Measurements from ENCODE around the gene FAM78A.
"Not testable (repeated sequence)": the region's sequence is repeated elsewhere in the genome, so short reads cannot be mapped to it uniquely, and the experiment has no call there.

FAM78A gene

GRCh38 chr9:131258186-131258585 is 18.1 kb downstream of the FAM78A start:
- no peaks in the 10 kb centered on the region for H3K27me3 ChIP-seq (ENCODE audit: control insufficient read depth, insufficient read depth, low read length)
- no peak overlapping the region for H3K9ac ChIP-seq (ENCODE audit: low read length)
- no peaks in the 10 kb centered on the region for H3K9me3 ChIP-seq (ENCODE audit: control insufficient read depth, low read depth, low read length)
- H3K36me3 ChIP-seq (ENCODE audit: control insufficient read depth, low read depth, low read length), result no peaks in the 10 kb centered on the region
- H3K27ac ChIP-seq (ENCODE audit: low read length), result no peak overlapping the region
- H3K4me1 ChIP-seq (ENCODE audit: control insufficient read depth, low read depth, low read length), result no peaks in the 10 kb centered on the region
- H3K4me3 ChIP-seq (ENCODE audit: low read length), result no peak overlapping the region

- Histone ChIP-seq H3K4me1 (ENCODE audit: control insufficient read depth, low read depth, low read length) (no peaks in the 10 kb centered on the region), H3K9me3 (ENCODE audit: control insufficient read depth, low read depth, low read length) (no peaks in the 10 kb centered on the region), H3K9ac (ENCODE audit: low read length) (no peak overlapping the region), H3K27ac (ENCODE audit: low read length) (no peak overlapping the region), H3K27me3 (ENCODE audit: control insufficient read depth, insufficient read depth, low read length) (no peaks in the 10 kb centered on the region), H3K4me3 (ENCODE audit: low read length) (no peak overlapping the region), H3K36me3 (ENCODE audit: control insufficient read depth, low read depth, low read length) (no peaks in the 10 kb centered on the region)
Measured at GRCh38 chr9:131257266-131258025, 18.9 kb downstream of the FAM78A start.

- no peaks in the 10 kb centered on the region for H3K9me3 ChIP-seq (ENCODE audit: control insufficient read depth, low read depth, low read length)
- no peak overlapping the region for H3K4me3 ChIP-seq (ENCODE audit: low read length)
- H3K4me1 ChIP-seq (ENCODE audit: control insufficient read depth, low read depth, low read length), result no peaks in the 10 kb centered on the region
- H3K36me3 ChIP-seq (ENCODE audit: control insufficient read depth, low read depth, low read length), result no peaks in the 10 kb centered on the region
- no peak overlapping the region for H3K9ac ChIP-seq (ENCODE audit: low read length)
- H3K27me3 ChIP-seq (ENCODE audit: control insufficient read depth, insufficient read depth, low read length), result no peaks in the 10 kb centered on the region
- H3K27ac ChIP-seq (ENCODE audit: low read length), result no peak overlapping the region
Measured at GRCh38 chr9:131255676-131256197, 20.6 kb downstream of the FAM78A start.

GRCh38 chr9:131254626-131255025 is 21.7 kb downstream of the FAM78A start:
- no peaks in the 10 kb centered on the region for H3K4me1 ChIP-seq (ENCODE audit: control insufficient read depth, low read depth, low read length)
- no peak overlapping the region for H3K4me3 ChIP-seq (ENCODE audit: low read length)
- no peak overlapping the region for H3K27ac ChIP-seq (ENCODE audit: low read length)
- H3K27me3 ChIP-seq (ENCODE audit: control insufficient read depth, insufficient read depth, low read length), result no peaks in the 10 kb centered on the region
- H3K9me3 ChIP-seq (ENCODE audit: control insufficient read depth, low read depth, low read length), result no peaks in the 10 kb centered on the region
- no peaks in the 10 kb centered on the region for H3K36me3 ChIP-seq (ENCODE audit: control insufficient read depth, low read depth, low read length)
- no peak overlapping the region for H3K9ac ChIP-seq (ENCODE audit: low read length)

GRCh38 chr9:131253891-131254491 is 22.3 kb downstream of the FAM78A start:
- Histone ChIP-seq H3K9ac (ENCODE audit: low read length) (no peak overlapping the region), H3K4me3 (ENCODE audit: low read length) (no peak overlapping the region), H3K27me3 (ENCODE audit: control insufficient read depth, insufficient read depth, low read length) (no peaks in the 10 kb centered on the region), H3K4me1 (ENCODE audit: control insufficient read depth, low read depth, low read length) (no peaks in the 10 kb centered on the region), H3K9me3 (ENCODE audit: control insufficient read depth, low read depth, low read length) (no peaks in the 10 kb centered on the region), H3K36me3 (ENCODE audit: control insufficient read depth, low read depth, low read length) (no peaks in the 10 kb centered on the region), H3K27ac (ENCODE audit: low read length) (no peak overlapping the region)

GRCh38 chr9:131252120-131252519 is 24.2 kb downstream of the FAM78A start:
- Histone ChIP-seq H3K27me3 (ENCODE audit: control insufficient read depth, insufficient read depth, low read length) (no peaks in the 10 kb centered on the region), H3K9ac (ENCODE audit: low read length) (no peak overlapping the region), H3K9me3 (ENCODE audit: control insufficient read depth, low read depth, low read length) (no peaks in the 10 kb centered on the region), H3K4me3 (ENCODE audit: low read length) (no peak overlapping the region), H3K27ac (ENCODE audit: low read length) (no peak overlapping the region), H3K4me1 (ENCODE audit: control insufficient read depth, low read depth, low read length) (no peaks in the 10 kb centered on the region), H3K36me3 (ENCODE audit: control insufficient read depth, low read depth, low read length) (no peaks in the 10 kb centered on the region)

GRCh38 chr9:131246618-131247017 is 29.7 kb downstream of the FAM78A start:
- no peaks in the 10 kb centered on the region for H3K4me1 ChIP-seq (ENCODE audit: control insufficient read depth, low read depth, low read length)
- H3K9me3 ChIP-seq (ENCODE audit: control insufficient read depth, low read depth, low read length), result no peaks in the 10 kb centered on the region
- no peak overlapping the region for H3K4me3 ChIP-seq (ENCODE audit: low read length)
- H3K27ac ChIP-seq (ENCODE audit: low read length), result no peak overlapping the region
- H3K9ac ChIP-seq (ENCODE audit: low read length), result no peak overlapping the region
- no peaks in the 10 kb centered on the region for H3K27me3 ChIP-seq (ENCODE audit: control insufficient read depth, insufficient read depth, low read length)
- H3K36me3 ChIP-seq (ENCODE audit: control insufficient read depth, low read depth, low read length), result no peaks in the 10 kb centered on the region

- not testable (repeated sequence) for H3K36me3 ChIP-seq (ENCODE audit: control insufficient read depth, low read depth, low read length); H3K4me1 ChIP-seq (ENCODE audit: control insufficient read depth, low read depth, low read length); H3K4me3 ChIP-seq (ENCODE audit: low read length); H3K9ac ChIP-seq (ENCODE audit: low read length); H3K27ac ChIP-seq (ENCODE audit: low read length); H3K9me3 ChIP-seq (ENCODE audit: control insufficient read depth, low read depth, low read length); H3K27me3 ChIP-seq (ENCODE audit: control insufficient read depth, insufficient read depth, low read length)
Measured at GRCh38 chr9:131244331-131244730, 32.0 kb downstream of the FAM78A start.

GRCh38 chr9:131240047-131240921 is 36.0 kb downstream of the FAM78A start:
- no peaks in the 10 kb centered on the region for H3K9me3 ChIP-seq (ENCODE audit: control insufficient read depth, low read depth, low read length)
- no peak overlapping the region for H3K4me3 ChIP-seq (ENCODE audit: low read length)
- H3K4me1 ChIP-seq (ENCODE audit: control insufficient read depth, low read depth, low read length), result peaks cover 19% of the 10 kb centered on the region
- H3K9ac ChIP-seq (ENCODE audit: low read length), result no peak overlapping the region
- no peaks in the 10 kb centered on the region for H3K36me3 ChIP-seq (ENCODE audit: control insufficient read depth, low read depth, low read length)
- H3K27ac ChIP-seq (ENCODE audit: low read length), result no peak overlapping the region
- no peaks in the 10 kb centered on the region for H3K27me3 ChIP-seq (ENCODE audit: control insufficient read depth, insufficient read depth, low read length)

GRCh38 chr9:131239161-131239975 is 36.9 kb downstream of the FAM78A start:
- Histone ChIP-seq H3K36me3 (ENCODE audit: control insufficient read depth, low read depth, low read length) (peaks cover 5% of the 10 kb centered on the region), H3K4me1 (ENCODE audit: control insufficient read depth, low read depth, low read length) (peaks cover 19% of the 10 kb centered on the region), H3K9me3 (ENCODE audit: control insufficient read depth, low read depth, low read length) (no peaks in the 10 kb centered on the region), H3K27me3 (ENCODE audit: control insufficient read depth, insufficient read depth, low read length) (no peaks in the 10 kb centered on the region), H3K27ac (ENCODE audit: low read length) (no peak overlapping the region), H3K4me3 (ENCODE audit: low read length) (no peak overlapping the region), H3K9ac (ENCODE audit: low read length) (no peak overlapping the region)
